ENCODE data around the gene DOCK2. TPM values are rescaled to one million over a fixed set of nuclear protein-coding genes. Genes with fewer than 3 reads are reported as not detected.
"Not testable (repeated sequence)": the region's sequence is repeated elsewhere in the genome, so short reads cannot be mapped to it uniquely, and the experiment has no call there.

Gene DOCK2
- total RNA-seq, 1 donor from 2014 or later = 11.5 TPM

- no peak for DNase-seq
Observed at GRCh38 chr5:169946743-169947295, 309.7 kb downstream of the DOCK2 start.

GRCh38 chr5:169950333-169950732, 313.3 kb downstream of the DOCK2 start:
- no peak for DNase-seq

GRCh38 chr5:169953196-169953595, 316.1 kb downstream of the DOCK2 start:
- not testable (repeated sequence) for DNase-seq

- no peak for DNase-seq
Observed at GRCh38 chr5:169954786-169955185, 317.7 kb downstream of the DOCK2 start.

GRCh38 chr5:169956126-169956525, 319.1 kb downstream of the DOCK2 start:
- DNase-seq = no peak

GRCh38 chr5:169956756-169957155, 319.7 kb downstream of the DOCK2 start:
- DNase-seq = no peak

- no peak for DNase-seq
Observed at GRCh38 chr5:169958278-169958677, 321.2 kb downstream of the DOCK2 start.

- DNase-seq = no peak
Observed at GRCh38 chr5:169960659-169961058, 323.6 kb downstream of the DOCK2 start.

- DNase-seq = no peak
Observed at GRCh38 chr5:169964246-169964645, 327.2 kb downstream of the DOCK2 start.

GRCh38 chr5:169970339-169970738, 333.3 kb downstream of the DOCK2 start:
- DNase-seq = no peak

GRCh38 chr5:169970911-169971765, 334.1 kb downstream of the DOCK2 start:
- DNase-seq = no peak

GRCh38 chr5:169971780-169972179, 334.7 kb downstream of the DOCK2 start:
- DNase-seq = no peak

- DNase-seq = no peak
Observed at GRCh38 chr5:169973056-169973455, 336.0 kb downstream of the DOCK2 start.

- DNase-seq = no peak
Observed at GRCh38 chr5:169974121-169974770, 337.2 kb downstream of the DOCK2 start.

GRCh38 chr5:169978714-169979113, 341.6 kb downstream of the DOCK2 start:
- DNase-seq = no peak

GRCh38 chr5:169979871-169980270, 342.8 kb downstream of the DOCK2 start:
- no peak for DNase-seq

- DNase-seq = peak; percentile 83
Observed at GRCh38 chr5:169980418-169981053, 343.5 kb downstream of the DOCK2 start, which contains the start of gene INSYN2B. INSYN2B (minus strand) TSS chr5:169980495; CDS start chr5:169883898, 96,597 bp downstream.

GRCh38 chr5:169988206-169988605, 351.1 kb downstream of the DOCK2 start:
- no peak for DNase-seq

GRCh38 chr5:169988947-169989346, 351.9 kb downstream of the DOCK2 start:
- no peak for DNase-seq

- DNase-seq = no peak
Observed at GRCh38 chr5:169989365-169989764, 352.3 kb downstream of the DOCK2 start.

- DNase-seq = no peak
Observed at GRCh38 chr5:169991115-169991869, 354.2 kb downstream of the DOCK2 start.
